HepG2 (cell line): Measurements from ENCODE around the gene ANKRD13C. TPM values are rescaled to one million over a fixed set of nuclear protein-coding genes. Genes with fewer than 3 reads are reported as not detected.

Experiments used
- ARNT ChIP-seq: fragments of 450-650 bp; IDR thresholded peaks from 2 replicates; pipeline ENCODE4 v1.6.1; 2017
- IKZF4 ChIP-seq: sonication (generic); formaldehyde crosslinking; IDR thresholded peaks from 2 replicates; pipeline ENCODE4 v1.5.1; 2020; ENCODE audit warnings: borderline replicate concordance, mild to moderate bottlenecking, low read depth, missing genetic modification reagents; ENCODE audit errors: not compliant biosample characterization
- MAFF ChIP-seq: IDR thresholded peaks from 2 replicates; pipeline ENCODE4 v1.6.1; 2011; ENCODE audit warnings: low read depth, low read length, improper control_type of control experiment
- PAX8 ChIP-seq: sonication (generic); formaldehyde crosslinking; IDR thresholded peaks from 2 replicates; pipeline ENCODE4 v1.8.0; 2022; ENCODE audit warnings: mild to moderate bottlenecking, missing genetic modification reagents, borderline replicate concordance
- STAG1 ChIP-seq: sonication (generic); formaldehyde crosslinking; IDR thresholded peaks from 2 replicates; pipeline ENCODE4 v1.4.0; 2020; ENCODE audit warnings: missing genetic modification reagents
- ZNF30 ChIP-seq: sonication (generic); formaldehyde crosslinking; IDR thresholded peaks from 2 replicates; pipeline ENCODE4 v1.5.0; 2020; ENCODE audit warnings: mild to moderate bottlenecking, missing genetic modification reagents
- ZNF484 ChIP-seq: sonication (generic); formaldehyde crosslinking; IDR thresholded peaks from 2 replicates; pipeline ENCODE4 v1.5.1; 2020; ENCODE audit warnings: mild to moderate bottlenecking, low read depth, missing genetic modification reagents, borderline replicate concordance
- ZNF562 ChIP-seq: sonication (generic); formaldehyde crosslinking; IDR thresholded peaks from 2 replicates; pipeline ENCODE4 v1.8.0; 2022; ENCODE audit warnings: missing genetic modification reagents, borderline replicate concordance
- ZNF772 ChIP-seq: sonication (generic); formaldehyde crosslinking; IDR thresholded peaks from 2 replicates; pipeline ENCODE4 v1.5.0; 2020; ENCODE audit warnings: mild to moderate bottlenecking, missing genetic modification reagents
- ZNF841 ChIP-seq: sonication (generic); formaldehyde crosslinking; IDR thresholded peaks from 2 replicates; pipeline ENCODE4 v1.8.1; 2023; ENCODE audit warnings: missing genetic modification reagents, borderline replicate concordance
- ZSCAN30 ChIP-seq: sonication (generic); formaldehyde crosslinking; IDR thresholded peaks from 2 replicates; pipeline ENCODE4 v1.5.0; 2020; ENCODE audit warnings: mild to moderate bottlenecking, missing genetic modification reagents
- polyA plus RNA-seq, 8 experiments: library from polyadenylated mRNA; depleted of rRNA in 3 of 8; stranded (reverse) in 7 of 8; unstranded in 1 of 8; fragments of >200 nt; fragmentation: Illumina TruSeq in 4 of 8; extraction: Trizol in 4 of 8; gene quantifications; 2 replicates each; pipeline versions ENCODE4 v1.2.1 to v1.2.3, GENCODE V29; 2011 to 2016; ENCODE audit warnings: low read depth in 4 of 8, missing spikeins in 1 of 8, mixed read lengths in 1 of 8; ENCODE audit not compliant: insufficient read depth in 1 of 8
- total RNA-seq, 5 experiments: library from RNA; depleted of rRNA; stranded (reverse); fragments of >200 nt; fragmentation: Illumina TruSeq; extraction: Trizol; gene quantifications; 2 replicates each; pipeline ENCODE4 v1.2.3, GENCODE V29; 2016; ENCODE audit warnings: low read depth in 1 of 5
- TF ChIP-seq, protein P1 (sequence below): sonication (generic); formaldehyde crosslinking; IDR thresholded peaks from 2 replicates; pipeline ENCODE4 v1.5.0; 2020; ENCODE audit warnings: missing genetic modification reagents
- TF ChIP-seq, protein P2 (sequence below): IDR thresholded peaks from 2 replicates; pipeline ENCODE4 v1.6.1; 2016; ENCODE audit warnings: low read depth, missing genetic modification reagents, missing compliant biosample characterization
- TF ChIP-seq, protein P3 (sequence below): IDR thresholded peaks from 2 replicates; pipeline ENCODE4 v1.6.1; 2012; ENCODE audit warnings: inconsistent platforms
- TF ChIP-seq, protein P4 (sequence below): sonication (generic); formaldehyde crosslinking; IDR thresholded peaks from 2 replicates; pipeline ENCODE4 v1.4.0; 2020; ENCODE audit warnings: missing genetic modification reagents, borderline replicate concordance
- TF ChIP-seq, protein P5 (sequence below): sonication (generic); formaldehyde crosslinking; IDR thresholded peaks from 2 replicates; pipeline ENCODE4 v1.8.1; 2022; ENCODE audit warnings: mild to moderate bottlenecking, missing genetic modification reagents
- TF ChIP-seq, protein P6 (sequence below): IDR thresholded peaks from 2 replicates; pipeline ENCODE4 v1.6.1; 2016; ENCODE audit warnings: low read depth, control low read depth

Gene ANKRD13C
- total and polyA plus RNA-seq, 2 of the 13 experiments (the other 11 are each of a cell fraction or from before 2014, with no cell fraction given) = 6.2 to 17.6 TPM

DNA sequence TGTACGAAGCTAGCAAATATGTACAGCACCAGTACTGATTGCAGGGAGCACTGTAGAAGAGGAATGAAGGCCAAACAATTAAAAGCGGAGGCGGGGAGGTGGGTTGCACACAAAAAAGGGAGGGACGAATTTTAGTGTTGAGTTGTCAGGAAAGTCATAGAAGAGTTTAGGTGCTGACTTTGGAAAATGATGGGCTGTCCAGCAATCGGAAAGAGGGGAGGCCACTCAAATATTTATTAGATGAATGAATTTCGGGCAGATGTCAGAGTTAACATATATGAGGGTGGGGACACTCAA, 537 bp upstream of the ANKRD13C start (continued):
- TF ChIP-seq, protein P1, sequence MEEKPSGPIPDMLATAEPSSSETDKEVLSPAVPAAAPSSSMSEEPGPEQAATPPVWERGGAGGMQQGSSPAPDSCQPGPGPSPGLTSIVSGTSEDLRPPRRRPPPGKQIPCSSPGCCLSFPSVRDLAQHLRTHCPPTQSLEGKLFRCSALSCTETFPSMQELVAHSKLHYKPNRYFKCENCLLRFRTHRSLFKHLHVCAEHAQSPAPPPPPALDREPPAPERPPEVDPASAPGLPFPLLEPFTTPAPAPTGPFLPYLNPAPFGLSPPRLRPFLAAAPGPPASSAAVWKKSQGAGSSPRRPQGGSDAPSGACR (CRISPR knock-in tag) = 0 out of 2 replicates have a peak, but pooled peaks have one; percentile 58
- TF ChIP-seq ARNT = no peak
- no peak for TF ChIP-seq IKZF4 (CRISPR knock-in tag)
- TF ChIP-seq, protein P2, sequence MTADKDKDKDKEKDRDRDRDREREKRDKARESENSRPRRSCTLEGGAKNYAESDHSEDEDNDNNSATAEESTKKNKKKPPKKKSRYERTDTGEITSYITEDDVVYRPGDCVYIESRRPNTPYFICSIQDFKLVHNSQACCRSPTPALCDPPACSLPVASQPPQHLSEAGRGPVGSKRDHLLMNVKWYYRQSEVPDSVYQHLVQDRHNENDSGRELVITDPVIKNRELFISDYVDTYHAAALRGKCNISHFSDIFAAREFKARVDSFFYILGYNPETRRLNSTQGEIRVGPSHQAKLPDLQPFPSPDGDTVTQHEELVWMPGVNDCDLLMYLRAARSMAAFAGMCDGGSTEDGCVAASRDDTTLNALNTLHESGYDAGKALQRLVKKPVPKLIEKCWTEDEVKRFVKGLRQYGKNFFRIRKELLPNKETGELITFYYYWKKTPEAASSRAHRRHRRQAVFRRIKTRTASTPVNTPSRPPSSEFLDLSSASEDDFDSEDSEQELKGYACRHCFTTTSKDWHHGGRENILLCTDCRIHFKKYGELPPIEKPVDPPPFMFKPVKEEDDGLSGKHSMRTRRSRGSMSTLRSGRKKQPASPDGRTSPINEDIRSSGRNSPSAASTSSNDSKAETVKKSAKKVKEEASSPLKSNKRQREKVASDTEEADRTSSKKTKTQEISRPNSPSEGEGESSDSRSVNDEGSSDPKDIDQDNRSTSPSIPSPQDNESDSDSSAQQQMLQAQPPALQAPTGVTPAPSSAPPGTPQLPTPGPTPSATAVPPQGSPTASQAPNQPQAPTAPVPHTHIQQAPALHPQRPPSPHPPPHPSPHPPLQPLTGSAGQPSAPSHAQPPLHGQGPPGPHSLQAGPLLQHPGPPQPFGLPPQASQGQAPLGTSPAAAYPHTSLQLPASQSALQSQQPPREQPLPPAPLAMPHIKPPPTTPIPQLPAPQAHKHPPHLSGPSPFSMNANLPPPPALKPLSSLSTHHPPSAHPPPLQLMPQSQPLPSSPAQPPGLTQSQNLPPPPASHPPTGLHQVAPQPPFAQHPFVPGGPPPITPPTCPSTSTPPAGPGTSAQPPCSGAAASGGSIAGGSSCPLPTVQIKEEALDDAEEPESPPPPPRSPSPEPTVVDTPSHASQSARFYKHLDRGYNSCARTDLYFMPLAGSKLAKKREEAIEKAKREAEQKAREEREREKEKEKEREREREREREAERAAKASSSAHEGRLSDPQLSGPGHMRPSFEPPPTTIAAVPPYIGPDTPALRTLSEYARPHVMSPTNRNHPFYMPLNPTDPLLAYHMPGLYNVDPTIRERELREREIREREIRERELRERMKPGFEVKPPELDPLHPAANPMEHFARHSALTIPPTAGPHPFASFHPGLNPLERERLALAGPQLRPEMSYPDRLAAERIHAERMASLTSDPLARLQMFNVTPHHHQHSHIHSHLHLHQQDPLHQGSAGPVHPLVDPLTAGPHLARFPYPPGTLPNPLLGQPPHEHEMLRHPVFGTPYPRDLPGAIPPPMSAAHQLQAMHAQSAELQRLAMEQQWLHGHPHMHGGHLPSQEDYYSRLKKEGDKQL (CRISPR knock-in tag) = no peak
- no peak for TF ChIP-seq ZNF484 (CRISPR knock-in tag)
- TF ChIP-seq, protein P3, sequence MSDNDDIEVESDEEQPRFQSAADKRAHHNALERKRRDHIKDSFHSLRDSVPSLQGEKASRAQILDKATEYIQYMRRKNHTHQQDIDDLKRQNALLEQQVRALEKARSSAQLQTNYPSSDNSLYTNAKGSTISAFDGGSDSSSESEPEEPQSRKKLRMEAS = no peak
- TF ChIP-seq MAFF = no peak
- TF ChIP-seq ZNF30 (CRISPR knock-in tag) = peak; percentile 8; the same call in 1 of the 2 replicates
- no peak for TF ChIP-seq ZNF841 (CRISPR knock-in tag)
- no peak for TF ChIP-seq STAG1 (CRISPR knock-in tag)
- no peak for TF ChIP-seq ZNF562
- TF ChIP-seq, protein P4, sequence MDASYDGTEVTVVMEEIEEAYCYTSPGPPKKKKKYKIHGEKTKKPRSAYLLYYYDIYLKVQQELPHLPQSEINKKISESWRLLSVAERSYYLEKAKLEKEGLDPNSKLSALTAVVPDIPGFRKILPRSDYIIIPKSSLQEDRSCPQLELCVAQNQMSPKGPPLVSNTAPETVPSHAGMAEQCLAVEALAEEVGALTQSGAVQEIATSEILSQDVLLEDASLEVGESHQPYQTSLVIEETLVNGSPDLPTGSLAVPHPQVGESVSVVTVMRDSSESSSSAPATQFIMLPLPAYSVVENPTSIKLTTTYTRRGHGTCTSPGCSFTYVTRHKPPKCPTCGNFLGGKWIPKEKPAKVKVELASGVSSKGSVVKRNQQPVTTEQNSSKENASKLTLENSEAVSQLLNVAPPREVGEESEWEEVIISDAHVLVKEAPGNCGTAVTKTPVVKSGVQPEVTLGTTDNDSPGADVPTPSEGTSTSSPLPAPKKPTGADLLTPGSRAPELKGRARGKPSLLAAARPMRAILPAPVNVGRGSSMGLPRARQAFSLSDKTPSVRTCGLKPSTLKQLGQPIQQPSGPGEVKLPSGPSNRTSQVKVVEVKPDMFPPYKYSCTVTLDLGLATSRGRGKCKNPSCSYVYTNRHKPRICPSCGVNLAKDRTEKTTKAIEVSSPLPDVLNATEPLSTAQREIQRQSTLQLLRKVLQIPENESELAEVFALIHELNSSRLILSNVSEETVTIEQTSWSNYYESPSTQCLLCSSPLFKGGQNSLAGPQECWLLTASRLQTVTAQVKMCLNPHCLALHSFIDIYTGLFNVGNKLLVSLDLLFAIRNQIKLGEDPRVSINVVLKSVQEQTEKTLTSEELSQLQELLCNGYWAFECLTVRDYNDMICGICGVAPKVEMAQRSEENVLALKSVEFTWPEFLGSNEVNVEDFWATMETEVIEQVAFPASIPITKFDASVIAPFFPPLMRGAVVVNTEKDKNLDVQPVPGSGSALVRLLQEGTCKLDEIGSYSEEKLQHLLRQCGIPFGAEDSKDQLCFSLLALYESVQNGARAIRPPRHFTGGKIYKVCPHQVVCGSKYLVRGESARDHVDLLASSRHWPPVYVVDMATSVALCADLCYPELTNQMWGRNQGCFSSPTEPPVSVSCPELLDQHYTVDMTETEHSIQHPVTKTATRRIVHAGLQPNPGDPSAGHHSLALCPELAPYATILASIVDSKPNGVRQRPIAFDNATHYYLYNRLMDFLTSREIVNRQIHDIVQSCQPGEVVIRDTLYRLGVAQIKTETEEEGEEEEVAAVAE (CRISPR knock-in tag) = 0 out of 2 replicates have a peak, but pooled peaks have one; percentile 9
- no peak for TF ChIP-seq ZSCAN30 (CRISPR knock-in tag)
- TF ChIP-seq, protein P5, sequence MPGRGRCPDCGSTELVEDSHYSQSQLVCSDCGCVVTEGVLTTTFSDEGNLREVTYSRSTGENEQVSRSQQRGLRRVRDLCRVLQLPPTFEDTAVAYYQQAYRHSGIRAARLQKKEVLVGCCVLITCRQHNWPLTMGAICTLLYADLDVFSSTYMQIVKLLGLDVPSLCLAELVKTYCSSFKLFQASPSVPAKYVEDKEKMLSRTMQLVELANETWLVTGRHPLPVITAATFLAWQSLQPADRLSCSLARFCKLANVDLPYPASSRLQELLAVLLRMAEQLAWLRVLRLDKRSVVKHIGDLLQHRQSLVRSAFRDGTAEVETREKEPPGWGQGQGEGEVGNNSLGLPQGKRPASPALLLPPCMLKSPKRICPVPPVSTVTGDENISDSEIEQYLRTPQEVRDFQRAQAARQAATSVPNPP (CRISPR knock-in tag) = no peak
- no peak; the same call in 1 of the 2 replicates for TF ChIP-seq PAX8 (CRISPR knock-in tag)
- TF ChIP-seq, protein P6, sequence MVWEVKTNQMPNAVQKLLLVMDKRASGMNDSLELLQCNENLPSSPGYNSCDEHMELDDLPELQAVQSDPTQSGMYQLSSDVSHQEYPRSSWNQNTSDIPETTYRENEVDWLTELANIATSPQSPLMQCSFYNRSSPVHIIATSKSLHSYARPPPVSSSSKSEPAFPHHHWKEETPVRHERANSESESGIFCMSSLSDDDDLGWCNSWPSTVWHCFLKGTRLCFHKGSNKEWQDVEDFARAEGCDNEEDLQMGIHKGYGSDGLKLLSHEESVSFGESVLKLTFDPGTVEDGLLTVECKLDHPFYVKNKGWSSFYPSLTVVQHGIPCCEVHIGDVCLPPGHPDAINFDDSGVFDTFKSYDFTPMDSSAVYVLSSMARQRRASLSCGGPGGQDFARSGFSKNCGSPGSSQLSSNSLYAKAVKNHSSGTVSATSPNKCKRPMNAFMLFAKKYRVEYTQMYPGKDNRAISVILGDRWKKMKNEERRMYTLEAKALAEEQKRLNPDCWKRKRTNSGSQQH (CRISPR knock-in tag) = no peak
- TF ChIP-seq ZNF772 (CRISPR knock-in tag) = no peak
